GM12878 (cell line): Measurements from ENCODE around the gene ANGEL2.

Source experiments
- NRF1 ChIP-seq: conservative IDR thresholded peaks from 2 replicates; pipeline ENCODE4 v1.6.1; 2011; ENCODE audit warnings: mild to moderate bottlenecking, low read depth, low read length, improper control_type of control experiment
- TF ChIP-seq, protein P1 (sequence below), 3 experiments: IDR thresholded peaks in 2 of 3; conservative IDR thresholded peaks in 1 of 3; 2 replicates each; pipeline ENCODE4 v1.5.1; 2011; ENCODE audit warnings: low read depth in 3 of 3, low read length in 3 of 3, mild to moderate bottlenecking in 3 of 3, control low read depth in 2 of 3, moderate library complexity in 2 of 3, inconsistent platforms in 1 of 3, mixed read lengths in 1 of 3; ENCODE audit not compliant: control insufficient read depth in 2 of 3, insufficient read depth in 1 of 3; ENCODE audit errors: extremely low read depth in 1 of 3

GRCh38 chr1:212975111-212975918, 40.4 kb downstream of the ANGEL2 start:
- TF ChIP-seq, protein P1, sequence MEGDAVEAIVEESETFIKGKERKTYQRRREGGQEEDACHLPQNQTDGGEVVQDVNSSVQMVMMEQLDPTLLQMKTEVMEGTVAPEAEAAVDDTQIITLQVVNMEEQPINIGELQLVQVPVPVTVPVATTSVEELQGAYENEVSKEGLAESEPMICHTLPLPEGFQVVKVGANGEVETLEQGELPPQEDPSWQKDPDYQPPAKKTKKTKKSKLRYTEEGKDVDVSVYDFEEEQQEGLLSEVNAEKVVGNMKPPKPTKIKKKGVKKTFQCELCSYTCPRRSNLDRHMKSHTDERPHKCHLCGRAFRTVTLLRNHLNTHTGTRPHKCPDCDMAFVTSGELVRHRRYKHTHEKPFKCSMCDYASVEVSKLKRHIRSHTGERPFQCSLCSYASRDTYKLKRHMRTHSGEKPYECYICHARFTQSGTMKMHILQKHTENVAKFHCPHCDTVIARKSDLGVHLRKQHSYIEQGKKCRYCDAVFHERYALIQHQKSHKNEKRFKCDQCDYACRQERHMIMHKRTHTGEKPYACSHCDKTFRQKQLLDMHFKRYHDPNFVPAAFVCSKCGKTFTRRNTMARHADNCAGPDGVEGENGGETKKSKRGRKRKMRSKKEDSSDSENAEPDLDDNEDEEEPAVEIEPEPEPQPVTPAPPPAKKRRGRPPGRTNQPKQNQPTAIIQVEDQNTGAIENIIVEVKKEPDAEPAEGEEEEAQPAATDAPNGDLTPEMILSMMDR (IDR thresholded peaks at IDR 0.05 in 2 of 3, conservative IDR thresholded peaks at IDR 0.05 in 1 of 3; ENCODE audit: control insufficient read depth in 2 of 3, extremely low read depth in 1 of 3, insufficient read depth in 1 of 3, low read depth in 3 of 3, low read length in 3 of 3), result no peak
- no peak for TF ChIP-seq NRF1
